Pancreas (tissue), 10 donors: ENCODE data around the gene NPTXR. TPM values are rescaled to one million over a fixed set of nuclear protein-coding genes. Genes with fewer than 3 reads are reported as not detected.

ENCODE experiments used
- ATAC-seq, 4 donors: fragments of 200-7000 bp; cut with Tn5 transposase; one replicate each; pipeline versions ENCODE4 v1.8.0 to v1.9.1; 2020; ENCODE audit warnings: mild to moderate bottlenecking in 4 of 4, moderate library complexity in 4 of 4
- DNase-seq, 6 donors: peaks; one replicate each; pipeline ENCODE4 v3.0.0-alpha.2; 2020
- FAIRE-seq: peaks from 2 replicates; lab custom pipeline; 2012; peaks lifted over from hg19 to GRCh38; lab: Jason Lieb, UNC
- H3K27ac ChIP-seq, 4 donors: fragments of 200-600 bp; sonication (generic); 1 replicate in 3 of 4; 2 replicates in 1 of 4; pipeline versions ENCODE4 v1.5.0 to v1.8.0; 2020
- H3K27me3 ChIP-seq, 4 donors: fragments of 200-600 bp; one replicate each; pipeline ENCODE4 v1.8.0; 2021
- H3K36me3 ChIP-seq, 3 donors: fragments of 200-600 bp; sonication (generic) in 1 of 3; one replicate each; pipeline versions ENCODE4 v1.5.0 to v1.8.0; 2020 to 2021
- H3K4me1 ChIP-seq, 3 donors: fragments of 200-600 bp; one replicate each; pipeline ENCODE4 v1.8.0; 2021
- H3K4me3 ChIP-seq, 4 donors: fragments of 200-600 bp; sonication (generic) in 2 of 4; one replicate each; pipeline versions ENCODE4 v1.5.0 to v1.8.0; 2020 to 2021
- H3K9me3 ChIP-seq, 4 donors: fragments of 200-600 bp; one replicate each; pipeline ENCODE4 v1.8.0; 2021
- CTCF ChIP-seq, 4 donors: fragments of 200-600 bp; sonication (generic) in 3 of 4; IDR thresholded peaks; one replicate each; pipeline versions ENCODE4 v1.5.0 to v1.8.0; 2021; ENCODE audit warnings: antibody characterized with exemption in 4 of 4
- WGBS, 2 donors: extraction: QIAGEN DNeasy Blood & Tissue Kit; methylation state at CpG; one replicate each; pipeline ENCODE4 v1.1.7; 2013; 5-methylcytosine and 5-hydroxymethylcytosine counted together
- intact Hi-C, 3 donors: fragments of 100-400 bp; cut with DNase I; formaldehyde crosslinking; loops; one replicate each; pipeline versions ENCODE4 v1.11.1 to v1.14.2; 2022
- polyA plus RNA-seq, 2 donors: library from polyadenylated mRNA; stranded (reverse); fragments of 200-250 nt; gene quantifications; one replicate each; pipeline ENCODE4 v1.2.3, GENCODE V29; 2013
- total RNA-seq, 6 donors: library from RNA; stranded (reverse); fragmentation: NEBNext Ultra II Directional in 4 of 6; extraction: Animal tissue kit (Norgen Biotek cat#: 25700) in 4 of 6; gene quantifications; one replicate each; pipeline versions ENCODE4 v1.2.1 to v1.2.4, GENCODE V29; 2021 to 2023
- donor health status: healthy with polysubstance abuse.
- donor health status: DM: no; HTN: no; CAD: no; lungs with moderate emphysema.
- donor health status: DM: no; HTN: no; CAD: no.
- donor health status: control.
- donor health status: control.
- donor health status: Bipolar disorder and iron deficiency.
- donor health status: DM: yes; HTN: yes; CAD: no.
- donor health status: DM: no; HTN: no; CAD: no.
- donor health status: DM: no; HTN: no; CAD: no.
- donor health status: DM: yes; HTN: yes; CAD: no.

The NPTXR gene
- 10 to 100 TPM in 1 of 6 donors, 1 to 10 TPM in 5; 4.2 to 11.0 (median 6.0) TPM for total RNA-seq
- polyA plus RNA-seq, result 1 to 10 TPM; 3.0 to 5.0 TPM

- Histone ChIP-seq H3K27ac (peak within 1 kb of the TSS; percentile 30 to 49 (median 46)), H3K27me3 (no peaks in the 10 kb centered on the region), H3K9me3 (no peaks in the 10 kb centered on the region), H3K36me3 (no peaks in the 10 kb centered on the region), H3K4me1 (peaks cover 0 to 15% (median 3%) of the 10 kb centered on the region in 3 donors), H3K4me3 (peak within 1 kb of the TSS; percentile 23 to 62 (median 46))
- TF ChIP-seq CTCF (IDR thresholded peaks at IDR 0.05), result no peak
- FAIRE-seq, result no peak
- 0% methylated on average over 43 to 105 of the region's 105 CpGs for WGBS, 2 donors
- intact Hi-C loops, result no loop called here
- peak in 5 of 6 donors; percentile 70 to 87 (median 82) for DNase-seq
- peak; percentile 73 to 79 (median 74) for ATAC-seq
Observed at GRCh38 chr22:38843657-38844314, at the start of gene NPTXR. TSS of gene NPTXR (minus strand) at chr22:38844028.

GRCh38 chr22:38891256-38891655 lies 47.4 kb upstream of the NPTXR start:
- ATAC-seq (no peak), DNase-seq (no peak), FAIRE-seq (no peak)
- H3K36me3 ChIP-seq, result no peaks in the 10 kb centered on the region
- intact Hi-C loops, result no loop called here
- H3K9me3 ChIP-seq, result no peaks in the 10 kb centered on the region
- H3K4me3 ChIP-seq, result no peak overlapping the region
- H3K4me1 ChIP-seq, result no peaks in the 10 kb centered on the region
- no peak for TF ChIP-seq CTCF (IDR thresholded peaks at IDR 0.05)
- no peaks in the 10 kb centered on the region for H3K27me3 ChIP-seq
- H3K27ac ChIP-seq, result no peak overlapping the region
- WGBS, 2 donors, result 74 to 84% methylated on average over 9 of the region's 9 CpGs

GRCh38 chr22:38890377-38890776 lies 46.5 kb upstream of the NPTXR start:
- H3K27ac ChIP-seq, result no peak overlapping the region
- H3K36me3 ChIP-seq, result no peaks in the 10 kb centered on the region
- no peaks in the 10 kb centered on the region for H3K27me3 ChIP-seq
- H3K4me1 ChIP-seq, result no peaks in the 10 kb centered on the region
- no peak for ATAC-seq
- no peak overlapping the region for H3K4me3 ChIP-seq
- FAIRE-seq, result no peak
- WGBS, 2 donors, result 66 to 73% methylated on average over 5 of the region's 5 CpGs
- TF ChIP-seq CTCF (IDR thresholded peaks at IDR 0.05), result no peak
- no peaks in the 10 kb centered on the region for H3K9me3 ChIP-seq
- intact Hi-C loops, result no loop called here
- DNase-seq, result no peak

- FAIRE-seq (no peak), ATAC-seq (no peak), DNase-seq (no peak)
- TF ChIP-seq CTCF (IDR thresholded peaks at IDR 0.05), result no peak
- WGBS, 2 donors, result 55 to 69% methylated on average over 5 of the region's 5 CpGs
- Histone ChIP-seq H3K27me3 (no peaks in the 10 kb centered on the region), H3K9me3 (no peaks in the 10 kb centered on the region), H3K4me3 (no peak overlapping the region), H3K4me1 (peaks cover 11 to 18% (median 18%) of the 10 kb centered on the region in 3 donors), H3K27ac (no peak overlapping the region), H3K36me3 (no peaks in the 10 kb centered on the region)
- intact Hi-C loops, result no loop called here
Observed at GRCh38 chr22:38886333-38886732, 42.5 kb upstream of the NPTXR start.
